GM18909 (cell line): ENCODE data around the gene ABCB11.
"Not testable (repeated sequence)": the region's sequence is repeated elsewhere in the genome, so short reads cannot be mapped to it uniquely, and the experiment has no call there.

Experiments used
- ATAC-seq: cut with Tn5 transposase; IDR thresholded peaks from one replicate; pipeline ENCODE4 v1.9.1; 2021; ENCODE audit warnings: mild to moderate bottlenecking; ENCODE audit not compliant: unreplicated experiment, poor library complexity

Gene ABCB11

DNA sequence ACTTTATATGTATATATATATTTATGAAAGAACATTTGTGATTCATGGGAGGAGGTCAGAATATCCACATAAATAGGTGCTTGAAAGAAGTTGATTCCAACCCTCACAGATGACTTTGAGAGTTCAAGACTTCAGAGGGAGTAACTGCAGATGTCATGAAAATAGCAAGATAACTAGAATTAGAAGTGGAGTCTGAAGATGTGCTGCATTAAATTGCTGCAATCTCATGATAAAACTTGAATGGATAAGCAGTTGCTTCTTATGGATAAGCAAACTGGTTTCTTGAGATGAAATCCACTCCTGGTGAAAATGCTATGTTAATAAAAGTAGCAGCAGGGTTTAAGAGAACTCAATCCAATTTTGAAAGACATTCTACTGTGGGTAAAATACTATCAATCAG, 89.8 kb downstream of the ABCB11 start:
- no peak for ATAC-seq

DNA sequence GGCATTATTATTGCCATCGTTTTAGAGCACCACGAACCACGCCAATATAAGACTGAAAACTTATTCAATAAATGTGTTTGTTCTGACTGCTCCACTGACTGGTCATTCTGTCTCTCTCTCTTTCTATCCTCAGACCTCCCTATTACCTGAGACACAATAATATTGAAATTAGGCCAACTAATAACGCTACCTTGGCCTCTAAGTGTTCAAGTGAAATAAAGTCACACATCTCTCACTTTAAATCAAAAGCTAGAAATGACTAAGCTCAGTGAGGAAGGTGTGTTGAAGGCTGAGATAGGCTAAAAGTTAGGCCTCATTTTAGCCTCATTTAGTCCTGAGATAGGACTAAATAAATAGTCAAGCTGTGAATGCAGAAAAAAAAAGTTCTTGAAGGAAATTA, 91.2 kb downstream of the ABCB11 start:
- no peak for ATAC-seq

DNA sequence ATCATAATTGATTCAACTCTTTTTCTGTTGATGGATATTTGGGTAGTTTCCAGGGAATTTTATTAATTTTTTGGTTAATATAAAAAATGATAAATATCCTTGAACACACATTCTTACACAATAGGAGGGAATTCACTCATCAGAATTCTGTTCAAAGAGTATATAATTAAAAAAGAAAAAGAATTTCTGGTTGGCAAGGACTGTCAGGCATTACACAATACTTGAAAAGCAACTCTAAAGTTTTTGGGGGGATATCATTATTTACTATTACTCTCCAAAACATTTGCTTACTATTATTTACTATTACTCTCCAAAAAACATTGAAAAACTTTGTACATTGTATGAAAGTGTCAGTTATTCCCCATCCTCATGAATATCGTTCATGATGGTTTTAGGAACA, 92.1 kb downstream of the ABCB11 start:
- ATAC-seq, result no peak

DNA sequence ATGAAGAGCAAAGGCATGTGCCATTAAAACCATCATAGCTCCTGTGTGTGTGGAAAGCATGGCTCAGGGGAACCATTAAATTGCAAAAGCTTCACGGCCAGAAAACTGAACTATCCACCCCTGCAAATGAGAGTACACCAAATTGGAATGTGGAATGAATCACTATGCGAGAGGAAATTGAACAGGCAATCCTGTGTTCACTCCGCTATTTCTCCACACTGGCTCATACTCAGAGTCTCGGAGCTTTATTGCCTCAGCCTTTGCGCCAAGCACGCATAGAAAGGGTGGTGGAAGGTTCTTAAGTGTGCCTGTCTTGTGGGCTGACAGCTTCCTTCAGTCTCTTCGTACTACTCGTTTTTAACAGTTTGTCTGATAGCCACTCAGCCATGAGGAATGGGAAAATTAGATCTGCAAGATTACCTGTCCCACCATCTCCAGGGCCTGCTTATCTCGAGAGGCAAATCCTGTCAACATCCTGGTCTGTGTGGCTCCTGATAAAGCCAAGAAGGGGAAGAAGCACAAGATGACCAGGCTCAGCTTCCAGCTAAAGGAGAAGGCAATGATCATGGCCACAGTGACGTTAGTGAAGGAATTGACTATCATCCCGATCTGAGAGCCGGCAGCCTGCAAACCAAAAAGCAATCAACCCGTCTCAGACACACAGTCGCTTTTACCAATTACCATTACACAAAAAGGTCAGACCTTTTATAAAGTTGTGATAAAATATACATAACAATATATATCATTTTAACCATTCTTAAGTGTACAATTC, 95.1 kb downstream of the ABCB11 start:
- no peak for ATAC-seq

DNA sequence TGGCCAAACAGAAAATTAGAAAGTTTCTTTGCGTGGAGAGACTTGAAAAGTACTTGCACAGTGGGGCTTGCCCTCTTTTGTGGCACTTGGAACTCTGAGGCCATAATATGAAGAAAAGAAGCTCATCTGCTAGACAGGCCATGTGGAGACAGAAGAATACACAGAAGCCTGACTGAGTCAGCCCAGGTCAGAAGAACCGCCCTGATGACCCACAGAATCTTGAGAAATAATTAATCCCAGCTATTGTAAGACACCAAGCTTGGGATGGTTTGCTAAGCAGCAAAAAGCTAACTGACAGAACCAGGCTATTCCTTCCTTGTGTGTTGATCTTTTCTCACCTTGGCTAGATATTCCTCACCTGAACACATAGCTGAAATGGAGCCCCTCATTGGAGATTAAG, 96.3 kb downstream of the ABCB11 start:
- no peak for ATAC-seq

DNA sequence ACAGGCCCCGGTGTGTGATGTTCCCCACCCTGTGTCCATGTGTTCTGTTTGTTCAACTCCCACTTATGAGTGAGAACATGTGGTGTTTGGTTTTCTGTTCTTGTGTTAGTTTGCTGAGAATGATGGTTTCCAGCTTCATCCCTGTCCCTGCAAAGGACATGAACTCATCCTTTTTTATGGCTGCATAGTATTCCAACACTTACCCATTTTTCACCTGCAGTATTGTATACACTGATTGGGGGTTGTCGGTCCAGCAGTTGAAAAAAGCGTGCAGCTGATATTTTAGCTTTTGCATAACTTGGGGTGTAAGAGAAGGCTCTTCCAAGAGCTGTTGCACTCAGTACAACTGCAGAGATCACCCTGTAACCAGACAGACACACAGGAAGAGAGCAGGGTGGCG, 99.0 kb downstream of the ABCB11 start:
- ATAC-seq, result not testable (repeated sequence)

DNA sequence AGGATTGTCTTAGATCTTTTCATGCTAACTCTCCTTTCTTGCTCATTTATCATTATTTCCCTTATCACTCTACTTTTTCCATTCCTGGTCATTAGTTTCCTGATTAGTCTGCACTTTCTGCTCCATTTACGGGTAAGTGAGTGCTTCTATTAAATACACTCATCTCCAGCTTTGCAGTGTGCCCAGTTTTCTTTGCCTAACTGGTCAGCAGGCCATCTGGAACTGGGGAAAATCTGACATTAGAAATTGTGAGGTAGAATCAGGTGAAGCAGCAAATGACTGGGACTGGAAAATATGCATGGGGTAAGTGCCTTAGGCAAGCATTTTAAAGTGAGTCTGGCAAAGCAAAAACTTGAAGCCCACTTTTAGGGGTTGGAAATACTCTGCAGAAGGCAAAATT, 100.9 kb downstream of the ABCB11 start:
- no peak for ATAC-seq

DNA sequence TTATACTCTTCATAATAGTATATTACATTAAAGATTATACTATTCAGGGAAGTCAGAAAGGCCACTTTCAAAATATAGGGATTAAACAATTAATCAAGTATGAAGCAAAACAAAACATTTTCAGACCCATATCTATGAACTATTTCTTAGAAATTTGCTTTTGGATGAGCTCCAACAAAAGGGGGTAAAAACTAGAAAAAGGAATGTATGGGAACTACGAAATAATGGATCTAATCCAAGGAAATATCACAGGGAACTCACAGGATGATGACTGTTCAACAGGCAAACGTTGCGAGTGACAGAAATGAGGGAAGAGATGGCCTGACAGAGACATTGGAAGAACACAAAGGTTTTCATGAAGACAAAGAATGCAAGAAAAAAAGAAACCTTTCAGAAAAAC, 102.1 kb downstream of the ABCB11 start:
- no peak for ATAC-seq

DNA sequence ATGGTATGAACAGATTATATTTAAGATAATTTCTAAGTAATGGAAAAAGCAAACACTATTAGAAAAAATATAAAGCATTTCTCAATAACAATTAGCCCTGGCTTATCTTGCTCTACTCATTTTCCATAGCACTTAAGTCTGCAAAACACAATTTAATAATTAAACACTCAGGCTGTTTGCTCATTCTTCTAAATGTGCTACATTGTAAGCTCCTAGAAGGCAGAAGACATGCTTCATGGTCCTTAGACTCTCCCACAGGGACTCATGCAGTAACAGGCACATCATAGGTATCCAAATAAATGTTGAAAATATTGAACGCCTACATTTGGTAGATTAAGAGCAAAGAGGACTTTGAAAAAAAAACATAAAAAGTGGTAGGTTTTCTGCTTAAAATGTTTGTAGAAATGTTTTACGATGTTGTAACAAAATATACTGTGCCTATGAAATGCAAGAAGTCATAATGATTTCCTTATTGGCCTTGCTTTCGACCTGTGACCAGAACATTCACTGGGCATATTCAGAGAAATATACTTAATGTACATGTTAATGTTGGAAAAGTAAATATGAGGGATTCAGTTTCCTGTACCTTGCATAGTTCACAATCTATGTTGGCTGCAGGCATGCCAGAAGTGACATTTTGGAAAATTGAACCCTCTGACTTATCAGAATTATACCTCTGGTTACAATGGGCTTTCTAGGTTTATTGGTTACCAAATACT, 102.9 kb downstream of the ABCB11 start:
- ATAC-seq, result no peak

DNA sequence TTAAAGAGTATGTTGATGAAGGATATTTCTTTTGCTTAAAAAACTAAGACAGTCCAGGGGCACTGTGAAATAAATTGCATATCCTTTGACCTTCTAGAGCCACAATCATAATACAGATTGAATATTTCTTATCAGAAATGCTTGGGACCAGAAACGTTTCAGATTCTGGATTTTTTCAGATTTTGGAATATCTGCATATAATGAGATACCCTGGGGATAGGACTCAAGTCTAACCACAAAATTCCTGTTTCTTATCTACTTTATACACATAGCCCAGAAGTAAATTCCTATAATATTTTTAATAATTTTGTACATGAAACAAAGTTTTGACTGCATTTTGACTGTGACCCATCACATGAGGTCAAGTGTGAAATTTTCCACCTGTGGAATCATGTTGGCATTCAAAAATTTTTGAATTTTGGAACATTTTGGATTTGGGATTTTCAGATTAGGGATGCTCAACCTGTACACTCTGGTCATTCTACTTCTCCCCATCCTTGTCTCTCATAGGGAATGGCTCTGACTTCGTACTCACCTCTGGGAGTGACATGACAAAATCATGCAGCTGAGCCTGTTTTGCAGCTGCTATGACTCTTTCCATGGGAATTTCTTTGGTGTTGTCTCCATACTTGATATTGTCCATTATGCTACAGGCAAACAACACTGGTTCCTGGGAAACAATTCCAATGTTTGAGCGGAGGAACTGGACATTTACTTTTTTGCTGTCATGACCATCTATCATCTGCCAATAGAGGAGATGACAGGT, 104.3 kb downstream of the ABCB11 start:
- no peak for ATAC-seq

DNA sequence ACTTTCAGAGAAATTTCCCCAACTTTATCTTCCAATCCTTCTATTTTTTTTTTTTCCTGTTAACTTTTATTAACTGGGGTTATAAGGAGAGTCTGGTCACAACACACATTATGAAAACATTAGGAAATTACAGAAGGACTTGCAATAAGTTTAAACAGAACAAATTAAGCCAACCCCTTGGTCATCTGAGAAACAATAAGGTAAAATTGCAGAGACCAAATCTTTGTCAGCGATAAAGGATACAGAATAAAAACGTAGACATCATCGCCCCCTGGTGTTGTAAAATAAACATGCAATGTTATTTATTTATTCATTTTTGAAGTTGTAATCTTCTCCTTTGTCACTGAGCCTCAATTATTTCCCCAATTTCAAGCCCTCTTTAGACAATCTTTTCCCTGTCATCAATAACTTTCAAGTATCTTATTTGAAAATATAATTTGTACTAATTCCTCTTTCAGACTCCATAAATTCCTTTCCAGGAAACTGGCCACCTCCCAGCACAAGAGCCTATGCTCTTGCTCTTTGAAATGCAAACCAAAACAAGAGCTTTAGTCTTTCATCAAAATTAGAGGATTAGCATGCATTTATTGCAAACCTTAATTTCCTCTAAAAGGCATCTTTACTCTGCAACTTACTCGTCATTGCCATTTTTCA, 110.5 kb downstream of the ABCB11 start:
- ATAC-seq, result no peak

DNA sequence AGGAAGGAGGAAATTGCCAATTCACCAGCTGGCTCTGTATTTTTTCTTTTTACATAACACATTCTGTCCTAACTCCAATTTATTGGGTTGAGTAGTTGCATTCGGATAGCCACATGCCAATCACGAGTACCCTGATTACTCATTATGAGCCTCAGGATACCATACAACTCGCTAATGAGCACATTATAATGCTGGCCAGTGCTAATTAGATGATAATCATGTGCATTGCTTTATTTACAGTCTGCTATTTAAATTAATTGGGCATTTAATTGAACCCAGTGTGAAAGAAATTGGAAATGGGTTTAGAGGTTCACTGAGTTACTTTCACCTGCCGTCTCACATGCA, 114.8 kb downstream of the ABCB11 start:
- ATAC-seq, result no peak

DNA sequence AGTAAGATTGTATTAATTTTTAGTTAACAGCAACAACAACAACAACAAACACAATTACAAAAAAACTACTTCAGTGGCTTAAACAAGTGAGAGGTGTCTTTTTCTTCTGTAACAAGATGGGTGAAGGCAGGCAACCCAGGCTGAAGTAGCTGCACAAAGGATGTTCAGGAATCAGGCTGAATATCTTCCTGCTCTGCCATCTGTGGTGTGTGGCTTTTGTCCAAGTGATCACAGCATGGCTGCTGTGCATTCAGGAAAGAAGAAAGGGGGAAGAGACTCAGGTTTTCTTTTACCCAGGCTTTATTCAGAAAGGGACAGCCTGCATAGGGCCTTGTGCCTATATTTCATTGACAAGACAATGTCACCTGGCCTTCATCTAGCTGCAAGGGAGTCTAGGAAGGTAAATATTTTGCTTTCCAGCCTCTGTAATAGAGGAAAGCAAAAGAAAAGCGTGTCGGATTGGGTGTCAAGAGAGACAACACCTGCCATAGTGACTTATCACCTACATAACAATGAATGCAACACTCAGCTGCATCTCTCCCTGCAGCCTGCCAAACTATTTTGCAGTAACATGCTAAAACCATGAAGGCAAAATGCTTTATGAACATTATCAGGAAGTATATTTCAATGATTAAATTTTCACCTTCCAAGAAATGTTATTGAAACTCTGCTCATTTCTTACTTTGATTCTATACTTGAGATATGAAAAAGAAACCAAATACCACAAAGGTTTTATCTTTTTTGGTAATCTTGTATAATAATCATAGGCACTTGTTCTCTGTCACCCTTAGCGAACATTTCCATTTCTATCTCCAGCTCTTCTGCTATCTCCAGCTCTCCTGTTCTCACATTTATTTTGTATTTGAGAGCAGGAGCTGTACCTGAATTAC, 115.4 kb downstream of the ABCB11 start:
- no peak for ATAC-seq

DNA sequence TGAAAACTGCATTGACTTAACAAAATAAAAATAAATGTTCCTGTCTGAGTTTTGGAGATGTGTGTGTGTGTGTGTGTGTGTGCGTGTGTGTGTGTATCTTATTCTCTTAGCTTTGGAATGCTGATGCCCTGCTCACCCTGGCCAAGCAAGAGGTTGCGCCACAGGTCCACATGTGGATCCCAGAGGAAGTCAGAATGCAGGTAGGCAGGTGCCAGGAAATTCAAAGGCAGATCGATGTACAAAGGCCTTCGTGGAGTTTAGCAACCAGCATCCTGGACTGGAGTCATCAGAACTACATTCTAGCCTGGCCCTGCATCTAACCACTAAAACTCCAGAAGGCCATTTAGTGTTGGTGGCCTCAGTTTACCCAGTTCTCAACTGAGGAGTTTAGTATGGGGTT, 117.6 kb downstream of the ABCB11 start:
- ATAC-seq, result no peak

DNA sequence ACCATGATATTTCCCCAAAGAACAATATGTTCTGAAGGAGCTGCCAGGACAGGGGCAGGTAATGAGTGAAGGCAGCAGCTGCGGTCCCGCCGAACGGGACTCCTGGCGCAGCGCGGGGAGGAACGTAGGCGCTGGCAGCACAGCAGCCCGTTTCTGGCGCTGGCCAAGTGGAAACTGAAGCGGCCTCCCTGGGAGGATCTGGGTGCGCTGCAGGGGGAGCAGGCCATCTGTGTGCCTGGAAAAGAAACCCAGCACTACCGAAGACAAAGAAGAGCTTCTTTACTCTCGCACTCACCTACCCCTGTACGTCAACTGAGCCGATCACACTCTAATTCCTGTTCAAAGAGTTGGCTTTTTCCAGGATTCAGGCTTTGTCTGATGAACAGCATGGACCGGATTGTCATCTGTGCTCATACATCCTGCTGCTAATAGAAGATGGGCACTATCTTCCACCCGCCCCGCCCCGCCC, 118.2 kb downstream of the ABCB11 start:
- no peak for ATAC-seq

DNA sequence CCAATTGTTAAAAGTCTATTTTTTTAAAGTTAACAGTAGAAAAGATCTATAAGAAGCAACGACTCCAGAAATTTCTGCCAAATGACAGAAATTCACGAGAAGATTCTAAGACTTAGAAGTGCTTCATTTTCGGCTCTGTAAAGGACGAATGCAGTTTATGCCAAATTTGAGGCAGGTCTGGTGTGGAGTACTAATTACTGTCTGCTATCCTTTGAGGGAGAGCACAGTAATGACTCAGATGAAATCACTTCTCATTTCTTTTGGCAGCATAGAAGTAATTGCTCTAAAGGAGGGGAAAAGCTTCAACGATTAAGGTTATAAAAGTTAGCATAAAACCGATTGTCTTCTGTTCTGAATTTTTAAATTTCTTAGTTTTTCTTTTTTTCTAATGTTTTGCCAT, 118.7 kb downstream of the ABCB11 start:
- no peak for ATAC-seq

DNA sequence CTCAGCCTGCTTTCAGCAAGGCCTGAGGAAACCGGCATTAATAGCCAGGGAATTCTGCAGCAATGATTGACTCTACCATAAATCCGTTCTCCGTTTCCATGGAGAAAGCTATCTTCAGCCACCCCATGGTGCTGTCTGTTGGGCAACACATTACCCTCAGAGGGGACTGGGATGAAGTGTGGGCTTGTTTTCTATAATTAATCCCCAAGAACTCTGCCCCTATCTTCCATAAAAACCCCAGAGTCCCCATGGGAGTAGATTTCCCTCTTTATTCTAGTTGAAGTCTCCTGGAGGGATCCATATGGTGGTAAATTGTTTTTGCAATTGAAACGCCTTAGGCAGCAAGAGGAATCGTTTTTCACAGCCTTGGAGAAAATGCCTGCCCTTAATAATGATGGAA, 120.8 kb downstream of the ABCB11 start:
- ATAC-seq, result no peak

DNA sequence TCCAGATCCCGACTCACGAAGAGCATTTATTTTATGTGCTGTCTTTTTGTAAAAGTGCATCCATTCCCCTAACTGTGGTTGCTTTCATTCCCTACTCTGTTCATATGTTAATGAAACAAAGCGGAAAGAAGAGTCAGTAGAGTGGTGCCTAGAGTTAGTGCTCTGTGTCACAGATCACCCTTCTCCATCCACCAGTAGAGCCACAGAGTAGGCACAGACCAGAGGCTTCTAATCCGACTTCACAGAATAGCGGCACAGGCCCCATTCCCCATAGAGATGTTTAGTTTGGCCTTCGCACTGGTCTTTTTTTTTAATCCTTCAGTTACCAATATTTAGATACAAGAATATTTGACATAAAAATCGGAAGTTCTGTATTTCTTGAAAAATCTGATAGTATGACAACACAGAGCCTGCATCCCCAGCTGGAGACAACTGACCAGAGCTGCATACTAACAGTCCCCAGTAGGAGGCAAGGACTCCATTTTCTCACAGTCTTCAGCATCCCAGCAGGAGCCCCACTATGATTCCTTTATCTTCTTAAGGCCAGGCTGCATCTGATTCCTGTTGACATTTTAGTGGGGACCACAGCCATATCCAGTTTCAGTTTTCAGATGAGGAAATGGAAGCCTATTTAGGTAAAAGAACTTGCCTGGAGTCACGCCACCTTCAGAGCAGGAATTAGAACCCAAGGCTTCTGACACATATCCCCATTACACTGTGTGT, 123.0 kb downstream of the ABCB11 start:
- no peak for ATAC-seq

DNA sequence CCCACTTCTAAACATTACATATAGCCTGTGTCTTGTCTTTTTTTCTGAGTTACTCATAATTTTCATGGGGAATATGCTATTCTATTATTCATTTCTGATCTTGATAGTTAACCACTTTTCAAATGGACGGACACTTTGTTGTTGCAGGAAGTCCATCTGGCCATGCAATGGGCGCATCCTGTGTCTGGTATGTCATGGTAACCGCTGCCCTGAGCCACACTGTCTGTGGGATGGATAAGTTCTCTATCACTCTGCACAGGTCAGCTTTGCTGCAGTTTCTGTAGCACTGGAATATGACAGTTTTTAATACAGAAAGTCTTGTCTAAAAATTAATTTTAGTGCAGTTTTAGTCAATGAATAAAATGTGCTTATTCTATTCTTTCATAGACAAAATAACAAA, 126.8 kb downstream of the ABCB11 start:
- ATAC-seq, result no peak
